Sigmoid colon (tissue), 7 donors: Measurements from ENCODE around the gene DAPK2. TPM values are rescaled to one million over a fixed set of nuclear protein-coding genes. Genes with fewer than 3 reads are reported as not detected.

ENCODE experiments used
- DNase-seq: peaks from one replicate; pipeline ENCODE4 v3.0.0-alpha.2; 2019
- H3K27ac ChIP-seq, 4 donors: fragments of 200-600 bp; sonication (generic); one replicate each; pipeline ENCODE4 v1.5.1; 2016 to 2019; ENCODE audit warnings: mild to moderate bottlenecking in 1 of 4
- H3K27me3 ChIP-seq, 3 donors: fragments of 200-600 bp; sonication (generic); one replicate each; pipeline ENCODE4 v1.5.1; 2019; ENCODE audit warnings: mild to moderate bottlenecking in 1 of 3
- H3K36me3 ChIP-seq, 4 donors: fragments of 200-600 bp; sonication (generic); one replicate each; pipeline ENCODE4 v1.5.1; 2016 to 2019
- H3K4me1 ChIP-seq, 4 donors: fragments of 200-600 bp; sonication (generic); one replicate each; pipeline ENCODE4 v1.5.1; 2017 to 2019
- H3K4me3 ChIP-seq, 4 donors: fragments of 200-600 bp; sonication (generic); one replicate each; pipeline ENCODE4 v1.5.1; 2017 to 2019; ENCODE audit warnings: mild to moderate bottlenecking in 2 of 4, moderate library complexity in 1 of 4
- H3K9me3 ChIP-seq, 4 donors: fragments of 200-600 bp in 3 of 4; sonication (generic) in 3 of 4; one replicate each; pipeline versions ENCODE4 v1.5.1 to v1.6.1; 2013 to 2019
- CTCF ChIP-seq, 4 experiments: fragments of 450-650 bp in 3 of 4; fragments of 200-600 bp in 1 of 4; IDR thresholded peaks; one replicate each; pipeline ENCODE4 v1.5.1; 2016 to 2019; ENCODE audit warnings: antibody characterized with exemption in 4 of 4, mild to moderate bottlenecking in 3 of 4, moderate library complexity in 2 of 4
- EP300 ChIP-seq, 4 donors: sonication (generic); formaldehyde crosslinking; IDR thresholded peaks; one replicate each; pipeline ENCODE4 v1.6.1; 2017; ENCODE audit warnings: antibody characterized with exemption in 4 of 4
- POLR2A ChIP-seq, 2 donors: fragments of 450-650 bp; IDR thresholded peaks; one replicate each; pipeline ENCODE4 v1.6.1; 2016; ENCODE audit warnings: antibody characterized with exemption in 2 of 2, mild to moderate bottlenecking in 2 of 2, moderate library complexity in 2 of 2
- POLR2AphosphoS5 ChIP-seq, 4 donors: sonication (generic); formaldehyde crosslinking; IDR thresholded peaks; one replicate each; pipeline ENCODE4 v1.6.1; 2017; ENCODE audit warnings: antibody characterized with exemption in 4 of 4
- WGBS, 2 donors: extraction: QIAGEN DNeasy Blood & Tissue Kit; methylation state at CpG; one replicate each; pipeline ENCODE4 v1.1.7; 2013; 5-methylcytosine and 5-hydroxymethylcytosine counted together
- intact Hi-C: fragments of 100-400 bp; cut with DNase I; formaldehyde crosslinking; loops from one replicate; pipeline ENCODE4 v1.15.1; 2023
- polyA plus RNA-seq, 3 donors: library from polyadenylated mRNA; stranded (reverse); fragments of 200-250 nt; gene quantifications; one replicate each; pipeline ENCODE4 v1.2.3, GENCODE V29; 2013
- total RNA-seq, 4 donors: library from RNA; depleted of rRNA; stranded (reverse); fragments of >200 nt; gene quantifications; one replicate each; pipeline ENCODE4 v1.1.0, GENCODE V29; 2016
- donor health status: healthy with polysubstance abuse.
- donor health status: Bipolar disorder and iron deficiency.
- donor health status: healthy.

The DAPK2 gene
- total and polyA plus RNA-seq, 7 donors = 2.1 to 27.7 (median 5.5) TPM

- no peak for DNase-seq
- intact Hi-C loops = no loop called here
- TF ChIP-seq EP300 (IDR thresholded peaks at IDR 0.05) = no peak
- TF ChIP-seq CTCF (IDR thresholded peaks at IDR 0.05) = no peak
- no peak for TF ChIP-seq POLR2AphosphoS5 (IDR thresholded peaks at IDR 0.05)
- TF ChIP-seq POLR2A (IDR thresholded peaks at IDR 0.05) = no peak
- peaks cover 0 to 7% (median 3%) of the 10 kb centered on the region in 4 donors for H3K4me1 ChIP-seq
- no peaks in the 10 kb centered on the region for H3K36me3 ChIP-seq
- H3K27me3 ChIP-seq = no peaks in the 10 kb centered on the region
- 11 to 53% methylated on average over 2 of the region's 2 CpGs for WGBS, 2 donors
- no peaks in the 10 kb centered on the region for H3K9me3 ChIP-seq
- H3K4me3 ChIP-seq = no peak overlapping the region
- H3K27ac ChIP-seq = peak overlapping the region in 1 of 4 donors; percentile 18
Observed at GRCh38 chr15:64009241-64009640, 37.0 kb downstream of the DAPK2 start.

- Histone ChIP-seq H3K27me3 (no peaks in the 10 kb centered on the region), H3K4me3 (no peak overlapping the region), H3K27ac (no peak overlapping the region), H3K9me3 (no peaks in the 10 kb centered on the region), H3K4me1 (peaks cover 0 to 7% (median 3%) of the 10 kb centered on the region in 4 donors), H3K36me3 (no peaks in the 10 kb centered on the region)
- peak in 2 of 4 donors; percentile 35 to 38 for TF ChIP-seq POLR2AphosphoS5 (IDR thresholded peaks at IDR 0.05)
- no peak for TF ChIP-seq POLR2A (IDR thresholded peaks at IDR 0.05)
- no peak for DNase-seq
- intact Hi-C loops = no loop called here
Observed at GRCh38 chr15:64008177-64008576, 38.1 kb downstream of the DAPK2 start.

GRCh38 chr15:64006642-64007041 lies 39.6 kb downstream of the DAPK2 start:
- DNase-seq = no peak
- 20 to 62% methylated on average over 3 of the region's 3 CpGs for WGBS, 2 donors
- Histone ChIP-seq H3K4me3 (no peak overlapping the region), H3K4me1 (peaks cover 0 to 7% (median 3%) of the 10 kb centered on the region in 4 donors), H3K27ac (no peak overlapping the region), H3K36me3 (no peaks in the 10 kb centered on the region), H3K27me3 (no peaks in the 10 kb centered on the region), H3K9me3 (no peaks in the 10 kb centered on the region)
- TF ChIP-seq POLR2A (IDR thresholded peaks at IDR 0.05) = no peak
- no peak for TF ChIP-seq POLR2AphosphoS5 (IDR thresholded peaks at IDR 0.05)
- intact Hi-C loops = no loop called here

GRCh38 chr15:64004587-64004986 lies 41.7 kb downstream of the DAPK2 start:
- H3K27ac ChIP-seq = no peak overlapping the region
- no peaks in the 10 kb centered on the region for H3K9me3 ChIP-seq
- DNase-seq = no peak
- H3K36me3 ChIP-seq = no peaks in the 10 kb centered on the region
- 18 to 72% methylated on average over 5 of the region's 5 CpGs for whole genome bisulfite sequencing, 2 donors
- H3K4me3 ChIP-seq = no peak overlapping the region
- intact Hi-C loops = no loop called here
- H3K27me3 ChIP-seq = no peaks in the 10 kb centered on the region
- peaks cover 0 to 7% (median 3%) of the 10 kb centered on the region in 4 donors for H3K4me1 ChIP-seq
- TF ChIP-seq POLR2A (IDR thresholded peaks at IDR 0.05) (no peak), EP300 (IDR thresholded peaks at IDR 0.05) (no peak), POLR2AphosphoS5 (IDR thresholded peaks at IDR 0.05) (no peak), CTCF (IDR thresholded peaks at IDR 0.05) (no peak)

- no peaks in the 10 kb centered on the region for H3K36me3 ChIP-seq
- WGBS, 2 donors = 60 to 82% methylated on average over 2 of the region's 2 CpGs
- H3K4me1 ChIP-seq = peaks cover 0 to 7% (median 3%) of the 10 kb centered on the region in 4 donors
- no peaks in the 10 kb centered on the region for H3K27me3 ChIP-seq
- no peak overlapping the region for H3K4me3 ChIP-seq
- no peak overlapping the region for H3K27ac ChIP-seq
- TF ChIP-seq POLR2A (IDR thresholded peaks at IDR 0.05) = no peak
- no peak for TF ChIP-seq CTCF (IDR thresholded peaks at IDR 0.05)
- TF ChIP-seq POLR2AphosphoS5 (IDR thresholded peaks at IDR 0.05) = no peak
- no peak for TF ChIP-seq EP300 (IDR thresholded peaks at IDR 0.05)
- H3K9me3 ChIP-seq = no peaks in the 10 kb centered on the region
- DNase-seq = no peak
- intact Hi-C loops = no loop called here
Observed at GRCh38 chr15:64004056-64004455, 42.2 kb downstream of the DAPK2 start.

GRCh38 chr15:64003182-64003581 lies 43.1 kb downstream of the DAPK2 start:
- H3K27me3 ChIP-seq = no peaks in the 10 kb centered on the region
- WGBS, 2 donors = 93% methylated on average over 4 of the region's 4 CpGs
- DNase-seq = no peak
- peaks cover 0 to 6% (median 2%) of the 10 kb centered on the region in 4 donors for H3K4me1 ChIP-seq
- H3K36me3 ChIP-seq = no peaks in the 10 kb centered on the region
- H3K9me3 ChIP-seq = no peaks in the 10 kb centered on the region
- H3K27ac ChIP-seq = no peak overlapping the region
- intact Hi-C loops = no loop called here
- TF ChIP-seq CTCF (IDR thresholded peaks at IDR 0.05) (no peak), POLR2A (IDR thresholded peaks at IDR 0.05) (no peak), POLR2AphosphoS5 (IDR thresholded peaks at IDR 0.05) (no peak), EP300 (IDR thresholded peaks at IDR 0.05) (no peak)
- no peak overlapping the region for H3K4me3 ChIP-seq
